Immature natural killer cell (primary cell): ENCODE measurements around the gene VPREB3. TPM values are rescaled to one million over a fixed set of nuclear protein-coding genes. Genes with fewer than 3 reads are reported as not detected.

Experiments used
- DNase-seq, 3 donors: peaks; one replicate each; pipeline ENCODE4 v3.0.0; 2022; ENCODE audit warnings: mixed read lengths in 1 of 3
- H3K27ac Mint-ChIP-seq, 6 donors: one replicate each; pipeline ENCODE4 v1.8.0; 2020; ENCODE audit warnings: mixed read lengths in 6 of 6, mild to moderate bottlenecking in 5 of 6, inconsistent platforms in 4 of 6, moderate library complexity in 3 of 6
- H3K27me3 Mint-ChIP-seq, 3 donors: one replicate each; pipeline ENCODE4 v1.8.0; 2020 to 2021; ENCODE audit warnings: low read depth in 3 of 3, mild to moderate bottlenecking in 3 of 3, mixed read lengths in 3 of 3, moderate library complexity in 3 of 3, inconsistent platforms in 1 of 3
- H3K36me3 Mint-ChIP-seq, 3 donors: one replicate each; pipeline ENCODE4 v1.8.0; 2020; ENCODE audit warnings: mixed read lengths in 3 of 3, inconsistent platforms in 2 of 3, mild to moderate bottlenecking in 2 of 3
- H3K4me1 Mint-ChIP-seq, 2 donors: one replicate each; pipeline ENCODE4 v1.8.0; 2020; ENCODE audit warnings: inconsistent platforms in 2 of 2, mild to moderate bottlenecking in 2 of 2, mixed read lengths in 2 of 2, moderate library complexity in 1 of 2
- H3K4me3 Mint-ChIP-seq, 5 donors: one replicate each; pipeline ENCODE4 v1.8.0; 2020; ENCODE audit warnings: mild to moderate bottlenecking in 5 of 5, mixed read lengths in 5 of 5, inconsistent platforms in 3 of 5, moderate library complexity in 3 of 5
- H3K9me3 Mint-ChIP-seq, 6 donors: one replicate each; pipeline ENCODE4 v1.8.0; 2020; ENCODE audit warnings: mild to moderate bottlenecking in 6 of 6, mixed read lengths in 6 of 6, inconsistent platforms in 4 of 6, moderate library complexity in 3 of 6
- polyA plus RNA-seq, 3 donors: library from polyadenylated mRNA; unstranded; fragments of 300-500 nt; fragmentation: Illumina TruSeq; gene quantifications; one replicate each; pipeline ENCODE4 v1.2.3, GENCODE V29; 2021

The VPREB3 gene
- polyA plus RNA-seq, 3 donors from 2014 or later, result 1.3 TPM; not detected in 2

DNA sequence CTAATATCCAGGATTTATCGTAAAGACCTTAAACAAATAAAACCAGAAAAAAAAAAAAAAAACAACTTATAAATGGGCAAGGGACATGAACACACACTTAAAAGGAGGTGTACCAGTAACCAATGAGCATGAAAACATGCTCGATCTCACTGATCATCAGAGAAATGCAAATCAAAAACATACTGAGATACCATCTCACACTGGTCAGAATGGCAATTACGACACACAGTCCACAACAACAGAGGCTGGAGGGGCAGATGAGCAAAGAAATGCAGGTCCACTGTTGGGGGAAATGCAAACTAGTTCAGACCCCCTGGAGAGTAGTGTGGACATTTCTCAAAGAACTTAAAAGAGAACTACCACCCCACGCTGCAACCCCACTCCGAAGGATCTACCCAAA lies 50.2 kb downstream of the VPREB3 start:
- H3K4me1 Mint-ChIP-seq, result peaks cover 31 to 52% of the 10 kb centered on the region in 2 donors
- no peaks in the 10 kb centered on the region for H3K27me3 Mint-ChIP-seq
- H3K9me3 Mint-ChIP-seq, result no peaks in the 10 kb centered on the region
- no peak for DNase-seq
- peaks cover 53 to 88% (median 63%) of the 10 kb centered on the region in 3 donors for H3K36me3 Mint-ChIP-seq
- H3K27ac Mint-ChIP-seq, result peak overlapping the region in 4 of 6 donors; percentile 22 to 79 (median 54)
- no peak overlapping the region for H3K4me3 Mint-ChIP-seq

Other genes starting within 250 kb of the VPREB3 start
- not detected for gene IGLL1, start 174.1 kb downstream of the VPREB3 start, polyA plus RNA-seq
- not detected for gene DRICH1, start 122.1 kb downstream of the VPREB3 start, polyA plus RNA-seq
- 10 to 100 TPM; 40.6 to 47.8 (median 42.8) TPM for gene RGL4, start 63.4 kb downstream of the VPREB3 start, polyA plus RNA-seq
- under 1 TPM in 2 of 3 donors, not detected in 1; 0.29 to 1.00 TPM for gene ZNF70, start 3.3 kb downstream of the VPREB3 start, polyA plus RNA-seq
- 1 to 10 TPM in 1 of 3 donors, not detected in 2; 1.1 TPM for gene C22orf15, start 8.6 kb upstream of the VPREB3 start, polyA plus RNA-seq
- gene CHCHD10, start 13.5 kb upstream of the VPREB3 start, polyA plus RNA-seq, result 1 to 10 TPM; 5.7 to 9.3 (median 8.1) TPM
- gene MMP11, start 18.4 kb upstream of the VPREB3 start, polyA plus RNA-seq, result 1 to 10 TPM in 2 of 3 donors, under 1 TPM in 1; 0.76 to 1.7 (median 1.2) TPM
- gene SMARCB1, start 32.5 kb upstream of the VPREB3 start, polyA plus RNA-seq, result 10 to 100 TPM; 28.5 to 49.5 (median 40.3) TPM
- 1 to 10 TPM in 1 of 3 donors, under 1 TPM in 2; 0.61 to 1.2 (median 0.62) TPM for gene DERL3, start 84.6 kb upstream of the VPREB3 start, polyA plus RNA-seq
- 1 to 10 TPM in 2 of 3 donors, under 1 TPM in 1; 0.48 to 3.0 (median 2.0) TPM for gene SLC2A11, start 103.5 kb upstream of the VPREB3 start, polyA plus RNA-seq
- gene MIF, start 140.0 kb upstream of the VPREB3 start, polyA plus RNA-seq, result 1,000 to 10,000 TPM in 1 of 3 donors, 100 to 1,000 TPM in 2; 788 to 1,627 (median 947) TPM
- not detected for gene GSTT2B, start 206.8 kb upstream of the VPREB3 start, polyA plus RNA-seq
- gene DDTL, start 212.5 kb upstream of the VPREB3 start, polyA plus RNA-seq, result 1 to 10 TPM in 1 of 3 donors, under 1 TPM in 1, not detected in 1; 0.72 to 2.9 TPM
- gene DDT, start 220.0 kb upstream of the VPREB3 start, polyA plus RNA-seq, result 100 to 1,000 TPM in 2 of 3 donors, 10 to 100 TPM in 1; 78.8 to 168 (median 105) TPM
- gene GSTT2, start 225.7 kb upstream of the VPREB3 start, polyA plus RNA-seq, result not detected